Heart left ventricle (tissue), 13 donors: Measurements from ENCODE around the gene OTUD7B.

Experiments
- POLR2A ChIP-seq, 2 donors: fragments of 450-650 bp; IDR thresholded peaks; one replicate each; pipeline ENCODE4 v1.6.1; 2017; ENCODE audit warnings: antibody characterized with exemption in 2 of 2, mild to moderate bottlenecking in 2 of 2, moderate library complexity in 2 of 2
- TF ChIP-seq, protein P1 (sequence below), 12 donors: fragments of 200-600 bp; sonication (generic) in 4 of 12; IDR thresholded peaks; one replicate each; pipeline versions ENCODE4 v1.5.0 to v1.8.0; 2018 to 2022; ENCODE audit warnings: antibody characterized with exemption in 12 of 12, mild to moderate bottlenecking in 5 of 12
- donor health status: ischemic (EF 13 %, LVEDD 7.1; RV severe dilation, severe dysfunction).
- donor health status: DM: no; HTN: yes; CAD: no.
- donor health status: DM: no; HTN: no; CAD: no.
- donor health status: ischemic (EF 25% LVEDD 6.9; RV normal size, moderate dysfunction).
- donor health status: ischemic (EF 25% LVEDD 5.7; RV mildly dilated, moderate dysfunction).
- donor health status: ischemic (EF 35%, LVEDD 5.7; RV mildly dilated, moderate dysfunction).
- donor health status: nonischemic (EF 11% LVEDD 7.7; RV severe dilation, severe dysfunction).
- donor health status: DM: yes; HTN: yes; CAD: no.
- donor health status: PGD.
- donor health status: ischemic (EF 29% LVEDD 5.4; RV normal size, mild dysfunction).
- donor health status: nonischemic (EF 23%, LVEDD 6.1; RV moderate dilation, normal function).

DNA sequence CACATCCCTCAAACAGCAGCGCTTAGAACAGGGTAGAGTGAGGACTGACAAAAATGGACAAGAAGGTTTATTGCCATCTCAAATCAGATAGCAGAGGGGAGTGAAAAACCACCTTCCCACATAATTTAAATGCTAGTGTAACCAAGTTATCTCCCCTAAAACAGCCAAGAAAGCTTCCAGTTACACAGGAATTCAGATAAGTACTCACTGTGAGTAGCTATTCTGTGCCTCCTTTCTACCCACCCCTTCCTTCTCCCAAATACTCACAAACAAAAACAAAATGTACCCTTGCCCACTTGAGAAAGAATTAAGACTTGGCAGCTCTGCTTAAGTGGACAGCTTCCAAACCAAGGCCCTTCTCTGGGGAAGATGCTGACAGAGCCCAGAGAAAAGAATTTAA lies 9.1 kb downstream of the OTUD7B start:
- TF ChIP-seq, protein P1, sequence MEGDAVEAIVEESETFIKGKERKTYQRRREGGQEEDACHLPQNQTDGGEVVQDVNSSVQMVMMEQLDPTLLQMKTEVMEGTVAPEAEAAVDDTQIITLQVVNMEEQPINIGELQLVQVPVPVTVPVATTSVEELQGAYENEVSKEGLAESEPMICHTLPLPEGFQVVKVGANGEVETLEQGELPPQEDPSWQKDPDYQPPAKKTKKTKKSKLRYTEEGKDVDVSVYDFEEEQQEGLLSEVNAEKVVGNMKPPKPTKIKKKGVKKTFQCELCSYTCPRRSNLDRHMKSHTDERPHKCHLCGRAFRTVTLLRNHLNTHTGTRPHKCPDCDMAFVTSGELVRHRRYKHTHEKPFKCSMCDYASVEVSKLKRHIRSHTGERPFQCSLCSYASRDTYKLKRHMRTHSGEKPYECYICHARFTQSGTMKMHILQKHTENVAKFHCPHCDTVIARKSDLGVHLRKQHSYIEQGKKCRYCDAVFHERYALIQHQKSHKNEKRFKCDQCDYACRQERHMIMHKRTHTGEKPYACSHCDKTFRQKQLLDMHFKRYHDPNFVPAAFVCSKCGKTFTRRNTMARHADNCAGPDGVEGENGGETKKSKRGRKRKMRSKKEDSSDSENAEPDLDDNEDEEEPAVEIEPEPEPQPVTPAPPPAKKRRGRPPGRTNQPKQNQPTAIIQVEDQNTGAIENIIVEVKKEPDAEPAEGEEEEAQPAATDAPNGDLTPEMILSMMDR (IDR thresholded peaks at IDR 0.05) = no peak
- TF ChIP-seq POLR2A (IDR thresholded peaks at IDR 0.05) = no peak
